ENCODE measurements around the gene FPR2.

Gene FPR2

DNA sequence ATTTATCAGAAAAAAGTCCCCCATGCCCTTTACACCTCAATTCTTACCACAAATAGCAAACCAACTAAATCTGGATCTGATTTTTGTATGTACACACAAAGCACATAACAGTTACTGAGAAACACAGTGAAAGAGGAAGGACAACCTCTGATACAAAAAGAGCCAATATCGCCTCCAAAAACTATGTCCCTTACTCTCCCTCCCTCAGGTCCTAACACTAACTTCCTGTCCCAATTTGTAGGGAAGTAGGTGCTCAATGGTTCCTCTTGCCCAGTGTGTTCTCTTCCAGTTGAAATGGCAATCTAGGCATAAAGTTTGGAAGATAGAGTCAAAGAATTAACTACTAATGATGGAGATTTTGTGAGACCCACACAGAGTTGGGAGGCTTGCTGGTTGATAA, 18.2 kb downstream of the FPR2 start:
- Histone ChIP-seq H4K20me1 (ENCODE audit: insufficient read depth) (no peaks in the 10 kb centered on the region), H3K4me1 (ENCODE audit: low read depth, poor library complexity, severe bottlenecking) (no peaks in the 10 kb centered on the region), H3K79me2 (ENCODE audit: insufficient read depth, low read depth) (no peaks in the 10 kb centered on the region), H3K36me3 (ENCODE audit: insufficient read depth) (no peaks in the 10 kb centered on the region), H3K4me2 (no peak overlapping the region), H3K27ac (no peak overlapping the region), H3K4me3 (IDR thresholded peaks at IDR 0.05; ENCODE audit: insufficient read depth, low read depth, low read length) (no peak overlapping the region), H3K27me3 (ENCODE audit: insufficient read depth, low read depth) (no peaks in the 10 kb centered on the region), H3K9ac (no peak overlapping the region), H2AFZ (ENCODE audit: low read depth) (no peak overlapping the region)
- TF ChIP-seq, protein P1, sequence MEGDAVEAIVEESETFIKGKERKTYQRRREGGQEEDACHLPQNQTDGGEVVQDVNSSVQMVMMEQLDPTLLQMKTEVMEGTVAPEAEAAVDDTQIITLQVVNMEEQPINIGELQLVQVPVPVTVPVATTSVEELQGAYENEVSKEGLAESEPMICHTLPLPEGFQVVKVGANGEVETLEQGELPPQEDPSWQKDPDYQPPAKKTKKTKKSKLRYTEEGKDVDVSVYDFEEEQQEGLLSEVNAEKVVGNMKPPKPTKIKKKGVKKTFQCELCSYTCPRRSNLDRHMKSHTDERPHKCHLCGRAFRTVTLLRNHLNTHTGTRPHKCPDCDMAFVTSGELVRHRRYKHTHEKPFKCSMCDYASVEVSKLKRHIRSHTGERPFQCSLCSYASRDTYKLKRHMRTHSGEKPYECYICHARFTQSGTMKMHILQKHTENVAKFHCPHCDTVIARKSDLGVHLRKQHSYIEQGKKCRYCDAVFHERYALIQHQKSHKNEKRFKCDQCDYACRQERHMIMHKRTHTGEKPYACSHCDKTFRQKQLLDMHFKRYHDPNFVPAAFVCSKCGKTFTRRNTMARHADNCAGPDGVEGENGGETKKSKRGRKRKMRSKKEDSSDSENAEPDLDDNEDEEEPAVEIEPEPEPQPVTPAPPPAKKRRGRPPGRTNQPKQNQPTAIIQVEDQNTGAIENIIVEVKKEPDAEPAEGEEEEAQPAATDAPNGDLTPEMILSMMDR (conservative IDR thresholded peaks at IDR 0.05; ENCODE audit: low read depth, low read length): no peak

GRCh38 chr19:51779703-51780102, 18.7 kb downstream of the FPR2 start:
- no peaks in the 10 kb centered on the region for H3K79me2 ChIP-seq (ENCODE audit: insufficient read depth, low read depth)
- H2AFZ ChIP-seq (ENCODE audit: low read depth): no peak overlapping the region
- no peak overlapping the region for H3K4me3 ChIP-seq (IDR thresholded peaks at IDR 0.05; ENCODE audit: insufficient read depth, low read depth, low read length)
- no peaks in the 10 kb centered on the region for H3K4me1 ChIP-seq (ENCODE audit: low read depth, poor library complexity, severe bottlenecking)
- no peaks in the 10 kb centered on the region for H3K27me3 ChIP-seq (ENCODE audit: insufficient read depth, low read depth)
- H4K20me1 ChIP-seq (ENCODE audit: insufficient read depth): no peaks in the 10 kb centered on the region
- no peak overlapping the region for H3K27ac ChIP-seq
- no peak overlapping the region for H3K4me2 ChIP-seq
- H3K36me3 ChIP-seq (ENCODE audit: insufficient read depth): no peaks in the 10 kb centered on the region
- H3K9ac ChIP-seq: no peak overlapping the region
- TF ChIP-seq, protein P1 (conservative IDR thresholded peaks at IDR 0.05; ENCODE audit: low read depth, low read length): no peak

- no peak overlapping the region for H3K4me2 ChIP-seq
- H3K4me1 ChIP-seq (ENCODE audit: low read depth, poor library complexity, severe bottlenecking): no peaks in the 10 kb centered on the region
- no peak overlapping the region for H3K4me3 ChIP-seq (IDR thresholded peaks at IDR 0.05; ENCODE audit: insufficient read depth, low read depth, low read length)
- no peaks in the 10 kb centered on the region for H3K36me3 ChIP-seq (ENCODE audit: insufficient read depth)
- no peak overlapping the region for H3K9ac ChIP-seq
- no peak overlapping the region for H3K27ac ChIP-seq
- no peaks in the 10 kb centered on the region for H3K27me3 ChIP-seq (ENCODE audit: insufficient read depth, low read depth)
- H3K79me2 ChIP-seq (ENCODE audit: insufficient read depth, low read depth): no peaks in the 10 kb centered on the region
- H4K20me1 ChIP-seq (ENCODE audit: insufficient read depth): no peaks in the 10 kb centered on the region
- TF ChIP-seq, protein P1 (conservative IDR thresholded peaks at IDR 0.05; ENCODE audit: low read depth, low read length): no peak
- no peak overlapping the region for H2AFZ ChIP-seq (ENCODE audit: low read depth)
Observed at GRCh38 chr19:51780270-51780669, 19.3 kb downstream of the FPR2 start.

DNA sequence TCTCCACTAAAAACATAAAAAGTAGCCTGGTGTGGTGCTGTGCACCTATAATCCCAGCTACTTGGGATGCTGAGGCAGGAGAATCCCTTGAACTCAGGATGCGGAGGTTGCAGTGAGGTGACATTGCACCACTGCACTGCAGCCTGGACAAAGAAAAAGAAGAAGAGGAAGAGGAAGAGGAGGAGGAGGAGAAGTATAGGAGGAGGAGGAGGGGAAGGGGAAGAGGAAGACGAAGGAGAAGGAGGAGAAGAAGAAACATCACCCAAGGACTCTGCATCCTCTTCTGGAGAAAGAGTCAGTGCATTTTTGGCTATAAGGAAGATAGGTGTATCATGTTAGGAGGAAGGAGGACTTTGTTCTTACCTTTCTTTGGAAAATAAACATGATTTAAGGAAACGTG, 21.0 kb downstream of the FPR2 start:
- Histone ChIP-seq H2AFZ (ENCODE audit: low read depth) (no peak overlapping the region), H4K20me1 (ENCODE audit: insufficient read depth) (no peaks in the 10 kb centered on the region), H3K79me2 (ENCODE audit: insufficient read depth, low read depth) (no peaks in the 10 kb centered on the region), H3K27ac (no peak overlapping the region), H3K9ac (no peak overlapping the region), H3K36me3 (ENCODE audit: insufficient read depth) (no peaks in the 10 kb centered on the region), H3K4me2 (no peak overlapping the region), H3K4me1 (ENCODE audit: low read depth, poor library complexity, severe bottlenecking) (no peaks in the 10 kb centered on the region), H3K27me3 (ENCODE audit: insufficient read depth, low read depth) (no peaks in the 10 kb centered on the region), H3K4me3 (IDR thresholded peaks at IDR 0.05; ENCODE audit: insufficient read depth, low read depth, low read length) (no peak overlapping the region)
- TF ChIP-seq, protein P1 (conservative IDR thresholded peaks at IDR 0.05; ENCODE audit: low read depth, low read length): no peak
